HEK293 (cell line): ENCODE data around the gene ACSL3.

Source experiments
- CTCF ChIA-PET: fragments of 350-600 bp; formaldehyde crosslinking; extraction: SDS; loops from one replicate; lab custom pipeline; 2021; ENCODE audit warnings: antibody characterized with exemption; lab: Yijun Ruan, JAX
- POLR2A ChIA-PET: fragments of 300-600 bp; formaldehyde crosslinking; extraction: SDS; loops from one replicate; lab custom pipeline; 2020; ENCODE audit warnings: antibody characterized with exemption, inconsistent platforms; lab: Yijun Ruan, JAX
- H3K27ac ChIP-seq: fragments of 200-500 bp; sonication (Bioruptor generic); 2 replicates; pipeline ENCODE4 v1.5.1; 2014; ENCODE audit warnings: low read depth, low read length, control low read depth, inconsistent platforms; ENCODE audit errors: extremely low read depth
- H3K36me3 ChIP-seq, 2 experiments: fragments of 200-500 bp in 1 of 2; sonication (Bioruptor generic) in 1 of 2; 1 replicate in 1 of 2; 2 replicates in 1 of 2; pipeline ENCODE4 v1.5.1; 2014 to 2017; ENCODE audit warnings: inconsistent platforms in 2 of 2, low read length in 2 of 2; ENCODE audit not compliant: control insufficient read depth in 2 of 2, insufficient read depth in 1 of 2
- H3K4me1 ChIP-seq: fragments of 200-500 bp; sonication (Bioruptor generic); 2 replicates; pipeline ENCODE4 v1.5.1; 2014; ENCODE audit warnings: mild to moderate bottlenecking, low read length, inconsistent platforms; ENCODE audit not compliant: control insufficient read depth, insufficient read depth
- H3K4me3 ChIP-seq: 2 replicates; pipeline ENCODE4 v1.5.1; 2011; ENCODE audit warnings: low read depth, mild to moderate bottlenecking, control low read depth, low read length, moderate library complexity
- H3K9me3 ChIP-seq: fragments of 200-500 bp; sonication (Bioruptor generic); 2 replicates; pipeline ENCODE4 v1.5.1; 2014; ENCODE audit warnings: low read depth, low read length, inconsistent platforms; ENCODE audit not compliant: control insufficient read depth, insufficient read depth
- GLI2 ChIP-seq: fragments of 450-650 bp; formaldehyde crosslinking; IDR thresholded peaks from 2 replicates; pipeline ENCODE4; 2017; ENCODE audit warnings: missing biosample characterization, missing genetic modification characterization, low read depth, borderline replicate concordance
- GLIS2 ChIP-seq: fragments of 450-650 bp; formaldehyde crosslinking; IDR thresholded peaks from 2 replicates; pipeline ENCODE4 v1.5.1; 2016; ENCODE audit warnings: missing biosample characterization, missing genetic modification characterization
- KLF16 ChIP-seq: fragments of 450-650 bp; formaldehyde crosslinking; IDR thresholded peaks from 2 replicates; pipeline ENCODE4 v1.5.1; 2017; ENCODE audit warnings: missing biosample characterization, missing genetic modification characterization
- MZF1 ChIP-seq: fragments of 450-650 bp; formaldehyde crosslinking; IDR thresholded peaks from 2 replicates; pipeline ENCODE4 v1.5.1; 2017; ENCODE audit warnings: missing biosample characterization, missing genetic modification characterization, borderline replicate concordance
- OSR2 ChIP-seq: fragments of 450-650 bp; formaldehyde crosslinking; IDR thresholded peaks from 2 replicates; pipeline ENCODE4 v1.5.1; 2016; ENCODE audit warnings: missing biosample characterization, missing genetic modification characterization
- PBX3 ChIP-seq: sonication (generic); formaldehyde crosslinking; IDR thresholded peaks from 2 replicates; pipeline ENCODE4 v1.8.1; 2022; ENCODE audit warnings: mild to moderate bottlenecking, moderate library complexity, missing genetic modification reagents
- REST ChIP-seq: fragments of 450-650 bp; formaldehyde crosslinking; IDR thresholded peaks from 2 replicates; pipeline ENCODE4 v1.5.1; 2016; ENCODE audit warnings: missing biosample characterization, missing genetic modification characterization
- SCRT1 ChIP-seq: fragments of 450-650 bp; formaldehyde crosslinking; IDR thresholded peaks from 2 replicates; pipeline ENCODE4 v1.5.1; 2016; ENCODE audit warnings: missing biosample characterization, missing genetic modification characterization, borderline replicate concordance
- SCRT2 ChIP-seq: fragments of 450-650 bp; formaldehyde crosslinking; IDR thresholded peaks from 2 replicates; pipeline ENCODE4 v1.5.1; 2016; ENCODE audit warnings: missing biosample characterization, missing genetic modification characterization
- YY1 ChIP-seq: fragments of 450-650 bp; formaldehyde crosslinking; IDR thresholded peaks from 2 replicates; pipeline ENCODE4 v1.5.1; 2018; ENCODE audit warnings: missing biosample characterization, missing genetic modification characterization
- ZNF114 ChIP-seq: fragments of 450-650 bp; formaldehyde crosslinking; IDR thresholded peaks from 2 replicates; pipeline ENCODE4 v1.5.0; 2017; ENCODE audit warnings: missing biosample characterization, missing genetic modification characterization
- ZNF138 ChIP-seq: fragments of 450-650 bp; formaldehyde crosslinking; IDR thresholded peaks from 2 replicates; pipeline ENCODE4 v1.5.1; 2016; ENCODE audit warnings: missing biosample characterization, missing genetic modification characterization, borderline replicate concordance
- ZNF148 ChIP-seq: fragments of 450-650 bp; formaldehyde crosslinking; IDR thresholded peaks from 2 replicates; pipeline ENCODE4 v1.5.0; 2017; ENCODE audit warnings: missing biosample characterization, missing genetic modification characterization, borderline replicate concordance
- ZNF423 ChIP-seq: fragments of 450-650 bp; formaldehyde crosslinking; IDR thresholded peaks from 2 replicates; pipeline ENCODE4 v1.5.1; 2016; ENCODE audit warnings: missing biosample characterization, missing genetic modification characterization
- ZNF426 ChIP-seq: fragments of 450-650 bp; formaldehyde crosslinking; IDR thresholded peaks from 2 replicates; pipeline ENCODE4 v1.5.1; 2017; ENCODE audit warnings: missing biosample characterization, missing genetic modification characterization, mild to moderate bottlenecking, inconsistent platforms, moderate library complexity
- ZNF449 ChIP-seq: fragments of 450-650 bp; formaldehyde crosslinking; IDR thresholded peaks from 2 replicates; pipeline ENCODE4 v1.5.1; 2017; ENCODE audit warnings: missing biosample characterization, mild to moderate bottlenecking, missing genetic modification characterization, moderate library complexity
- ZNF488 ChIP-seq: fragments of 450-650 bp; formaldehyde crosslinking; IDR thresholded peaks from 2 replicates; pipeline ENCODE4 v1.5.1; 2016; ENCODE audit warnings: missing biosample characterization, missing genetic modification characterization
- ZNF529 ChIP-seq: fragments of 450-650 bp; formaldehyde crosslinking; IDR thresholded peaks from 2 replicates; pipeline ENCODE4 v1.5.1; 2017; ENCODE audit warnings: missing genetic modification characterization, missing biosample characterization; ENCODE audit not compliant: insufficient replicate concordance
- ZNF561 ChIP-seq: fragments of 450-650 bp; IDR thresholded peaks from 2 replicates; pipeline ENCODE4 v1.5.1; 2018; ENCODE audit warnings: missing biosample characterization, missing genetic modification characterization, borderline replicate concordance
- ZNF610 ChIP-seq: fragments of 450-650 bp; formaldehyde crosslinking; IDR thresholded peaks from 2 replicates; pipeline ENCODE4 v1.5.1; 2016; ENCODE audit warnings: missing biosample characterization, missing genetic modification characterization, borderline replicate concordance
- ZNF701 ChIP-seq: fragments of 450-650 bp; formaldehyde crosslinking; IDR thresholded peaks from 2 replicates; pipeline ENCODE4 v1.5.1; 2016; ENCODE audit warnings: missing biosample characterization, missing genetic modification characterization

Gene ACSL3

GRCh38 chr2:222879604-222879933 lies 18.7 kb downstream of the ACSL3 start:
- CTCF ChIA-PET: interaction anchor here (0.6 to 1.0 kb wide), 4 partner anchors 15 to 61 kb away, joined by 3 to 5 read pairs (median 3); no protein-coding TSS in a partner anchor
- H3K27ac ChIP-seq: no peak overlapping the region
- H3K36me3 ChIP-seq: no peaks in the 10 kb centered on the region
- no peak overlapping the region for H3K4me3 ChIP-seq
- peaks cover 23% of the 10 kb centered on the region for H3K4me1 ChIP-seq
- peak; percentile 66 for TF ChIP-seq SCRT1 (tag by site-specific recombination)
- TF ChIP-seq SCRT2 (tag by site-specific recombination): peak; percentile 55
- no peak for TF ChIP-seq ZNF561
- TF ChIP-seq, all 188 proteins: peak for 2
- POLR2A ChIA-PET: interaction anchor here (1.0 kb wide), 1 partner anchor 18 kb away, joined by 3 read pairs; no protein-coding TSS in a partner anchor
- no peaks in the 10 kb centered on the region for H3K9me3 ChIP-seq

GRCh38 chr2:222882484-222882928 lies 21.7 kb downstream of the ACSL3 start:
- CTCF ChIA-PET: interaction anchor here (1.0 to 1.5 kb wide), 2 partner anchors 57 to 85 kb away, joined by 3 to 4 read pairs; no protein-coding TSS in a partner anchor

GRCh38 chr2:222883420-222883819 lies 22.6 kb downstream of the ACSL3 start:
- ChIA-PET CTCF (interaction anchor here (0.8 to 1.1 kb wide), 3 partner anchors 19 to 191 kb away, joined by 3 to 4 read pairs (median 3); no protein-coding TSS in a partner anchor), POLR2A (no interaction called here)
- H3K9me3 ChIP-seq: no peaks in the 10 kb centered on the region
- H3K4me1 ChIP-seq: peaks cover 25% of the 10 kb centered on the region
- TF ChIP-seq ZNF114 (tag by site-specific recombination) (no peak), KLF16 (tag by site-specific recombination) (no peak), REST (tag by site-specific recombination) (no peak), YY1 (tag by site-specific recombination) (no peak), ZNF488 (no peak), ZNF701 (tag by site-specific recombination) (no peak), ZNF148 (tag by site-specific recombination) (no peak), PBX3 (no peak), GLIS2 (tag by site-specific recombination) (no peak), ZNF423 (tag by site-specific recombination) (no peak), GLI2 (no peak), ZNF138 (tag by site-specific recombination) (no peak), ZNF426 (tag by site-specific recombination) (no peak)
- TF ChIP-seq, all 188 proteins: peak for 0
- H3K36me3 ChIP-seq: no peaks in the 10 kb centered on the region
- H3K4me3 ChIP-seq: no peak overlapping the region
- no peak overlapping the region for H3K27ac ChIP-seq

More at GRCh38 chr2:222882484-222882928, 21.7 kb downstream of the ACSL3 start:
- Histone ChIP-seq H3K4me1 (peaks cover 29% of the 10 kb centered on the region), H3K27ac (no peak overlapping the region), H3K4me3 (no peak overlapping the region), H3K9me3 (no peaks in the 10 kb centered on the region), H3K36me3 (no peaks in the 10 kb centered on the region)
- POLR2A ChIA-PET: interaction anchor here (0.6 kb wide), 1 partner anchor 20 kb away, joined by 3 read pairs; no protein-coding TSS in a partner anchor
- TF ChIP-seq MZF1: no peak
- no peak for TF ChIP-seq ZNF529
- TF ChIP-seq OSR2 (tag by site-specific recombination): no peak
- peak; percentile 78; the same call in 1 of the 2 replicates for TF ChIP-seq ZNF610
- no peak for TF ChIP-seq ZNF449 (tag by site-specific recombination)
- TF ChIP-seq, all 188 proteins: peak for 1
